Lung microvascular endothelial cell (primary cell): ENCODE data around the gene NPAS3. TPM values are rescaled to one million over a fixed set of nuclear protein-coding genes. Genes with fewer than 3 reads are reported as not detected.
A peak's percentile ranks its signal among the peaks of the same experiment; 100 is the strongest.

ENCODE experiments used
- DNase-seq, 2 donors: peaks; one replicate each; pipeline versions ENCODE4 v3.0.0 to v3.0.0-alpha.2; 2010; ENCODE audit warnings: low read depth in 2 of 2
- total RNA-seq: library from RNA; depleted of rRNA; stranded (reverse); fragments of >200 nt; gene quantifications from 2 replicates; pipeline ENCODE4 v1.2.1, GENCODE V29; 2014

NPAS3 gene
- total RNA-seq, 1 donor from 2014 or later = 0.20 TPM

- no peak for DNase-seq
Observed at GRCh38 chr14:33165144-33165925, 226.7 kb downstream of the NPAS3 start.

- DNase-seq = no peak
Observed at GRCh38 chr14:33165926-33166289, 227.2 kb downstream of the NPAS3 start.

- DNase-seq = no peak
Observed at GRCh38 chr14:33175951-33176350, 237.3 kb downstream of the NPAS3 start.

DNA sequence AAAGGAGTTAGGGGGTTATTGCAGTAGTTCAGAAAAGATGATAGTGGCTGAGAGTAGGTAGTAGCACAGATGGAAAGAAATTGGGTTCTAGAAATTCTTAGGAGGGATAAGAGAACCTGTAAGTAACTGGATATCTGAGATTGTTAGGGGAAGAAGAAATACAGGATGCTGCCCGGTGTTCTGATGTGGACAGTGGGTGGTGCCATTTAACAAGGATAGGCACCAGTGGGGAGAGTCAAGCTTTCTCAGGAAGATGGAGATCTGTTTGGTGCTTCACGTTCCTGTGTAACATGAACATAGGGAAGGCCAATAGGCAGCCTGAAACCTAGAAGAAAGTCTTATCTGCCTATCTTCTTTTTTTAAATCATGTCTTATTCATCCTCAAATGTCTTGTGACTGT lies 245.9 kb downstream of the NPAS3 start:
- peak; percentile 14 to 62 for DNase-seq

DNA sequence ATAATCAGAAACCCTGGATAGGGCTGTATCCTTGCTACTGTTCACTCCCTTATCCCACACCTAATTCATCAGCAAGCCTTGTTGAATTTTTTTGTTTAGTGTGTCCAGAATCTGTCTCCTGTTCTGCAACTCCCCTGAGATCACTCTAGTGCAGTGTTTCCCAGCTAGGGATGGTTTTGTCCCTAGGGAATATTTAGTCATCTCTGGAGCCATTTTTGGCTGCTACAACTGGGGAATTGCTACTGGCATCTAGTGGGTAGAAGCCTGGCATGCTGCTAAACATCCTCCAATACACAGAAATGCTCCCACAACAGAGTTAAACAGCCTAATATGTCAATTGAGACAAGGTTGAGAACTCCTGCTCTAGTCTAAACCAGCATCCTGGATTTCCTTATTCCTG lies 248.0 kb downstream of the NPAS3 start:
- DNase-seq = no peak

GRCh38 chr14:33188880-33189279 lies 250.2 kb downstream of the NPAS3 start:
- DNase-seq = no peak

- no peak for DNase-seq
Observed at GRCh38 chr14:33191855-33192254, 253.2 kb downstream of the NPAS3 start.

DNA sequence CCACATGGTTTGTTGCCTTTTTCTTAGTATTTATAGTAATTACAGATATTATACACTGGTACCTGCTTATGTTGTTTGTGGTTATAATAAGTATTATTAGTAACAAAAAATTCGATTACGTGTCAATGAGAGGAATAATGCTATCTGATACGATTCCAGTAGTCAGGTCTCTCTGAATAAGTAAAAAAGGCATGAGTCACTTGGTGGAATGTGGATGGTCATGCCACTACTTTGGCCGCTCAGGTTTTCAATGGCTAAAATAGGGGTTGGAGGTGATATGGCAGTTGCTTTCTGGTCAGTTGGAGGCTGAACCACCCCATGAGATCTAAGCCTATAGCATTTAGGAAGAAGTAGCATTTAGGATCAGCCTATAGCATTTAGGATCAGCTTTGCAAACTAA lies 255.9 kb downstream of the NPAS3 start:
- DNase-seq = no peak

DNA sequence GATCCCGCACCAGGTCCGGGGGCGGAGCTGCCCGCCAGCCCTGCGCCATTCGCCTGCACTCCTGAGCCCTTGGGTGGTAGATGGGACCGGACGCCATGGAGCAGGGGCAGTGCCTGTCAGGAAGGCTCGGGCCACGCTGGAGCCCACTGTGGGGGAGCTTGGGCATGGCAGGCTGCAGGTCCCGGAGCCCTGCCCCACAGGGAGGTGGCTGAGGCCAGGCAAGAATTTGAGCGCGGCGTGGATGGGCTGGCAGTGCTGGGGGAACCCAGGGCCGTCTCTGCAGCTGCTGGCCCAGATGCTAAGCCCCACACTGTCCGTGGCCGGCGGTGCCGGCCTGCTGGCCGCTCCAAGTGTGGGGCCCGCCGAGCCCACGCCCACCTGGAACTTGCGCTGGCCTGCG lies 260.0 kb downstream of the NPAS3 start:
- no peak for DNase-seq

GRCh38 chr14:33201116-33201515 lies 262.4 kb downstream of the NPAS3 start:
- no peak for DNase-seq

DNA sequence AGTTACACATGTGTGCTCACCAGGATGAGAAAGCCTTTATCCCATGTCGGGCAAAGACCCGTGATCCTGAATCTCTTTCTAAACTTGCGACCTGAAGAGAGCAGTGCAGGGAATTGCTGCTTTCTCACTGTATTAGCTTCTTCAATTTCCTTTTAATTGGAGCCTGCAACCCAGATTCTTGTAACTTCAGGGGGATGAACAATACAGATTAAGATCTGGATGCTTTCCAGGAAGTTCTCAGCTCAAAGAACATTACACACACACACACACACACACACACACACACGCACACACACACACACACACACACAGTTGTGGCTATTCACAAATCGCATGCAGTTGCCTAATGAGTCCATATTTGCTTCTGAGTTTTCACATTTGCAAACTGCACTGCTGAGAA lies 268.3 kb downstream of the NPAS3 start:
- DNase-seq = no peak

- DNase-seq = no peak
Observed at GRCh38 chr14:33207467-33208017, 268.9 kb downstream of the NPAS3 start.

DNA sequence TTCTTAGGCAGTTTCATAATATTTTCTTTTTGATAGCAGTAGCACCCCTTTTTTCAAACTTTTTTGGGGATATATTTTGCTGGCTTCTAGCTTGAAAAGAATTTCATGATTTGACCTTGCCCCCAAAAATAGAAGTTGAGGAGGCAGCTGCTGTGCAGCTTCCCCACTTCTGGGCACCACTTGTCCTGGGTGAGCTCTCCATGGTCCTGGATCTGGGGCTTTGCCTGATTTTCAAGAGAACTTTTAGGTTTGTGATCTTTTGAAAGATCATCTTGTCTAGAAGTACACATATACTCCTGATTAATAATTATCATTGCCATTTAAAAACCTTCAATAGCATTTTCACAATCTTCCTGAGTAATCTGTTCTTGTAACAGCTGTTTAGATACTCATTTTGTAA lies 271.6 kb downstream of the NPAS3 start:
- peak; percentile 23 to 42 for DNase-seq

GRCh38 chr14:33218026-33218425 lies 279.3 kb downstream of the NPAS3 start:
- no peak for DNase-seq

DNA sequence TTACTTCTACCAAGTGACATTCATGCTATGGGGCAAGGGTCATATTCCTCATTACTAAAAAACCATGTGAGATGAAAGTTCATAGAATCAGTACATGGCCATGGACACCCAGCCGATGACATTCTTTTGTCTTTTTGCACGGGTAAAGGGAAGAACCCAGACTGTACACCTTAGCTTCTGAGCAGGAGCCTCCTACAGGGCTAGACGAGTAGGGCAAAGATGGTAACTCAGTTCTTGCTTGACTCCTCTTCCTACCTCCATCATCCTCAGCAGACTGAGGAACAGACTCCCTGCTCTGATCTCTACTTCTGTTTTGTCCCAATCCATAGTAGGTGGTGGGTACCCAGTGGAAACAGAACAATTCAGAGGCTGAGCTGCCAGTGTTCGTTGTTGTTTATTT lies 281.3 kb downstream of the NPAS3 start:
- no peak for DNase-seq

DNA sequence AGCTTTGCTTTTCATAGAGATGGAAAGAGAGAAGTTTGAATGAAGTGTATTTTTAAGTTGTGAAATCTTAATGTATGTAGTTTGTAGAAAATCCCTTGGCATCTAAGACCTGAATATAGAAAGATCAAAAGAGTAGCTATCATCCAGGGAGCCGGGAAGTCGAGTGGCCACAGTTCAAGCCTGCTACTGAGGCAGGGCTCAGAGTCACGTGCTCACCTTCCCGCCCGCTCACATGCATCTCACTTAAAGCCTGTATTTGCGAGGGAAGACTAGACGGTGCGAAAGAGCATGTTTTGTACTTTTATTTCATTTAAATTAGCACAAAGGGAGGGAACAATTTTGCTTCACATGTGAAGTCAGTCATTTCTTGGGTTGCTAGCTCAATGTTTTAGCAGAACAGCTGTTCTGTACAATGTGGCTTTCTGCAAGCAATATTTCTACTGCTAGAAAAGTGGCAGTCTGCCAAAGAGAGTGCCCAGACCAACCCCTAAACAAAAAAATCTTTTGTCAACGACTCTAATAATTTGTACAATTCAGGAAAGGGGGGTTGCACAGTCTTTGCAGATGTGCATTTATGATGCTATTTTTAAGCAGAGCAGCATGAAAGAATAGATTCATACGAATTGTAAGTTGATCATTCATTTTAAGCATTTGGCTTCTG lies 290.7 kb downstream of the NPAS3 start:
- DNase-seq = no peak

DNA sequence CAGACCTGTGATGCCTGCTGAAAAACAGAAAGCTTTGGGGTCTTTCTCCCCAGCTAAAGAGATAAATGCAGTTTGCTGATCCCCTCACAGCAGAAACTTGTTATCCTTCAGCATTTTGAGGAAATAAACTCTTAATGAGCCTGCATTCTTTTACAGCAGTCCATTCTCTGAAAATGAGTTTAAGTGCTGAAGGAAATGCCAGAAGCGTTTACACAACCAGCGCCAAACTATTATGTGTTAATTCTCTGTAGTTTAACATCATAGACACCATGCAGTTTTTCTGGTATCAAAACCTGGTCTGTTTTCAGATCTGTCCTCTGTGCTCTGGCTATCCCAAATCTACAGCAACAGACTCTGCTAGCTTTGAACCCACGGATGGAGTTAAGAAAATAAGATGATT lies 291.3 kb downstream of the NPAS3 start:
- no peak for DNase-seq

DNA sequence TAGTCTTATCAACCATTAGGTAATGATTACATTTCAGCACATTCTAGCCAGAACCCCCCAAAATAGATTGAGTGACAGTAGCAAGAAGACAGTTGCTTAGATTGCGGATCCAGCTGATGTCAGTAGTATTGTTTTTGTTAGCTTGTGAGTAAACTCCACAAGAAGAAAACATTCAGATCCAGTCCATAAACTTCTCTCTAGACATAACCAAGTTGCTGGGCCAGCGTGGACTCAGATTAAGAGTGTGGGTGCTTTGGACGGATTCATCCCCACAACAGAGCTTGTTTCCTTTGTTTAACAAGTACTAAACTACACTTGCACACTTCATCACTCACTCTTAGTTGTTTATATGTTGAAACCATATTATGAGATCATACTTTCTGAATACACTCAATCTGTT lies 293.4 kb downstream of the NPAS3 start:
- DNase-seq = no peak

DNA sequence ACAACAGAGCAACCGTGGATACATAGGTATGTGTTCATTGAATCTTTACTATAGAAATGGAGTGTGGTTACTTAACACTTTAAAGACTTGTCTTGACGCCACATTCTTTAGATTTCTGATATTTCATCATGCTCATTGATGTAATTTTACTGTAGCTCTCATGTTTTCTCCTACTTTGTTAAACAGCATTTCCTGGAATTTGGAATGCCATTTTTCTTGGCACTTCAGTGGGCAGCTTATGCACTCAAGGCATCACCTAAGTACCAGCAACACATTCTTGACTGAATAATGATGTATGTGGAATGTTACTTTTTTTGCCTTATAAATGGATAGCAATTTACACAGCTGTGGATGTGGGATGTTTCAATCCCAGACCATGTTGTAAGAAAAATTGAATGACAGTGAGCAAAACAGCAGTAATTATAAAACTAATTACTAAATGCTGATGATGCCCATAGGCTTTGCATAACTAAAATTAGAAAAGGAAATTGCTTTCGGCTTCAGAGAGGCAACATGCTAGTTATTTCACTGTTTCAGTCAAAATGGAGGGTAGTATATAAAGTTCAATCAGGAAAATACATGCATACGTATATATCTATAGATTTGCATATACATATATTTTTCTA lies 298.5 kb downstream of the NPAS3 start:
- no peak for DNase-seq

GRCh38 chr14:33239465-33239864 lies 300.8 kb downstream of the NPAS3 start:
- no peak for DNase-seq

GRCh38 chr14:33240466-33240865 lies 301.8 kb downstream of the NPAS3 start:
- DNase-seq = no peak

DNA sequence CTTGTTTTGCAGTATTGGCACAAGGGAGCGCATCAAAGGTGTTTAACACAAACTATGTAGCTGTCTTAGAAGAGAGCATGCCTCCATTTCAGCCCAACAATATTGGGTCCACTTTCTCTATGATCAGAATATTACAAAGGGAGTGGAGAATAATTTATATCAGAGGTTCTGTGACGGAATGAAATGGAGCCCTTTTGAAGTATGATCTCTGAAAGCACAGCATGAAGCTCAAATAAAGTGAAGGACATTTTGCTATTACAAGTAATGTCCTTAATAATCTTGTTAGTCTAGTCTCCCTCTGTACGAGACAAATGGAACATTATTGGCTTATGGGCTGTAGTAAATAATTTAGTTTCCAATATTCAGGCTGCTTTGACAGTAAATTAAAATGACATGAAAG lies 302.7 kb downstream of the NPAS3 start:
- no peak for DNase-seq
